SK-N-SH treated with all-trans-retinoic acid at 6 μM for 48 hours (cell line): Measurements from ENCODE around the gene ZNF558.

Source experiments
- ATAC-seq: fragments of 200-7000 bp; cut with Tn5 transposase; 3 replicates; pipeline ENCODE4 v1.9.1; 2020; ENCODE audit warnings: mild to moderate bottlenecking, moderate library complexity
- ARNTL ChIP-seq: fragments of 450-650 bp; formaldehyde crosslinking; IDR thresholded peaks from 2 replicates; pipeline ENCODE4 v1.5.0; 2020; ENCODE audit warnings: low read depth, mild to moderate bottlenecking, moderate library complexity, borderline replicate concordance
- BACH2 ChIP-seq: fragments of 250-450 bp; sonication (Bioruptor Pico); IDR thresholded peaks from 2 replicates; pipeline ENCODE4 v1.9.0; 2021; ENCODE audit warnings: mild to moderate bottlenecking, borderline replicate concordance
- CREB5 ChIP-seq: fragments of 250-450 bp; sonication (Bioruptor Pico); IDR thresholded peaks from 2 replicates; pipeline ENCODE4 v1.5.1; 2020; ENCODE audit warnings: low read depth, mild to moderate bottlenecking, moderate library complexity
- CSDC2 ChIP-seq: fragments of 250-450 bp; sonication (Bioruptor Pico); IDR thresholded peaks from 2 replicates; pipeline ENCODE4 v1.5.0; 2020; ENCODE audit warnings: mild to moderate bottlenecking, moderate library complexity
- ESRRG ChIP-seq: fragments of 250-450 bp; sonication (Bioruptor Pico); IDR thresholded peaks from 2 replicates; pipeline ENCODE4 v1.6.1; 2021; ENCODE audit warnings: mild to moderate bottlenecking
- GLIS3 ChIP-seq: fragments of 250-450 bp; sonication (Bioruptor Pico); IDR thresholded peaks from 2 replicates; pipeline ENCODE4 v1.5.0; 2020; ENCODE audit warnings: mild to moderate bottlenecking, moderate library complexity
- ISL1 ChIP-seq: fragments of 250-450 bp; sonication (Bioruptor Pico); IDR thresholded peaks from 2 replicates; pipeline ENCODE4 v2.1.2; 2022; ENCODE audit warnings: mild to moderate bottlenecking, moderate library complexity
- OSR1 ChIP-seq: fragments of 250-450 bp; sonication (Bioruptor Pico); IDR thresholded peaks from 2 replicates; pipeline ENCODE4 v1.8.0; 2022; ENCODE audit warnings: moderate library complexity, mild to moderate bottlenecking, inconsistent platforms
- PATZ1 ChIP-seq: fragments of 250-450 bp; sonication (Bioruptor Pico); IDR thresholded peaks from 2 replicates; pipeline ENCODE4 v1.8.0; 2020; ENCODE audit warnings: mild to moderate bottlenecking, moderate library complexity, borderline replicate concordance
- POU6F1 ChIP-seq: fragments of 250-450 bp; sonication (Bioruptor Pico); IDR thresholded peaks from 2 replicates; pipeline ENCODE4 v1.8.0; 2021; ENCODE audit warnings: low read depth, mild to moderate bottlenecking, moderate library complexity, borderline replicate concordance
- PPARA ChIP-seq: fragments of 250-450 bp; sonication (Bioruptor Pico); IDR thresholded peaks from 2 replicates; pipeline ENCODE4 v1.5.0; 2020; ENCODE audit warnings: mild to moderate bottlenecking, borderline replicate concordance
- RARB ChIP-seq: fragments of 250-450 bp; sonication (Bioruptor Pico); IDR thresholded peaks from 2 replicates; pipeline ENCODE4 v1.8.0; 2021; ENCODE audit warnings: mild to moderate bottlenecking, moderate library complexity
- TCF4 ChIP-seq: fragments of 250-450 bp; sonication (Bioruptor Pico); IDR thresholded peaks from 2 replicates; pipeline ENCODE4 v1.8.0; 2021; ENCODE audit warnings: mild to moderate bottlenecking, moderate library complexity, borderline replicate concordance
- TOX ChIP-seq: fragments of 250-450 bp; sonication (Bioruptor Pico); IDR thresholded peaks from 2 replicates; pipeline ENCODE4 v1.8.0; 2021; ENCODE audit warnings: mild to moderate bottlenecking, moderate library complexity, borderline replicate concordance
- TSHZ2 ChIP-seq: fragments of 250-450 bp; sonication (Bioruptor Pico); IDR thresholded peaks from 2 replicates; pipeline ENCODE4 v1.5.0; 2020; ENCODE audit warnings: mild to moderate bottlenecking, moderate library complexity
- ZFP3 ChIP-seq: fragments of 250-450 bp; sonication (Bioruptor Pico); IDR thresholded peaks from 2 replicates; pipeline ENCODE4 v1.5.0; 2020; ENCODE audit warnings: mild to moderate bottlenecking, moderate library complexity
- ZNF70 ChIP-seq: fragments of 450-650 bp; formaldehyde crosslinking; IDR thresholded peaks from 2 replicates; pipeline ENCODE4 v1.5.0; 2020; ENCODE audit warnings: mild to moderate bottlenecking, moderate library complexity
- ZNF8 ChIP-seq: fragments of 450-650 bp; formaldehyde crosslinking; IDR thresholded peaks from 2 replicates; pipeline ENCODE4 v1.5.0; 2020; ENCODE audit warnings: mild to moderate bottlenecking, moderate library complexity

Gene ZNF558

GRCh38 chr19:8877854-8878705 lies 46.0 kb upstream of the ZNF558 start:
- TF ChIP-seq ZNF8 (CRISPR knock-in tag) = no peak
- no peak for TF ChIP-seq ISL1 (CRISPR knock-in tag)
- no peak for TF ChIP-seq TSHZ2 (CRISPR knock-in tag)
- TF ChIP-seq PPARA = no peak
- no peak for TF ChIP-seq POU6F1
- no peak for TF ChIP-seq PATZ1 (CRISPR knock-in tag)
- TF ChIP-seq TOX (CRISPR knock-in tag) = no peak
- TF ChIP-seq CSDC2 = no peak
- TF ChIP-seq RARB = no peak
- TF ChIP-seq TCF4 (CRISPR knock-in tag) = no peak
- no peak for TF ChIP-seq ZNF70
- TF ChIP-seq ZFP3 (CRISPR knock-in tag) = no peak
- no peak for TF ChIP-seq OSR1 (CRISPR knock-in tag)
- no peak for TF ChIP-seq ESRRG (CRISPR knock-in tag)
- TF ChIP-seq ARNTL (CRISPR knock-in tag) = no peak
- TF ChIP-seq CREB5 (CRISPR knock-in tag) = no peak
- TF ChIP-seq GLIS3 (CRISPR knock-in tag) = no peak
- ATAC-seq = no peak

- TF ChIP-seq TSHZ2 (CRISPR knock-in tag) (no peak), BACH2 (CRISPR knock-in tag) (no peak), TCF4 (CRISPR knock-in tag) (no peak), OSR1 (CRISPR knock-in tag) (no peak)
- ATAC-seq = no peak
These were observed 34.2 kb upstream of the ZNF558 start for GRCh38 chr19:8866344-8866743.

- TF ChIP-seq TOX (CRISPR knock-in tag) (no peak), RARB (no peak), PATZ1 (CRISPR knock-in tag) (no peak), CSDC2 (no peak), TSHZ2 (CRISPR knock-in tag) (no peak)
- ATAC-seq = no peak
These were observed 26.2 kb upstream of the ZNF558 start for GRCh38 chr19:8858260-8858659.
